Left lung (tissue), 10 donors: ENCODE measurements around the gene GRAP2. TPM values are rescaled to one million over a fixed set of nuclear protein-coding genes. Genes with fewer than 3 reads are reported as not detected.

Source experiments
- ATAC-seq: fragments of 200-7000 bp; cut with Tn5 transposase; one replicate; pipeline ENCODE4 v1.9.1; 2020; ENCODE audit warnings: moderate library complexity
- DNase-seq, 4 donors: peaks; one replicate each; pipeline ENCODE4 v3.0.0-alpha.2; 2013 to 2020
- H3K27ac ChIP-seq, 2 donors: fragments of 200-600 bp; sonication (generic) in 1 of 2; one replicate each; pipeline versions ENCODE4 v1.5.0 to v1.8.0; 2020 to 2021
- H3K27me3 ChIP-seq, 2 donors: fragments of 200-600 bp; sonication (generic) in 1 of 2; one replicate each; pipeline versions ENCODE4 v1.5.0 to v1.8.0; 2020 to 2021
- H3K36me3 ChIP-seq, 2 donors: fragments of 200-600 bp; sonication (generic) in 1 of 2; one replicate each; pipeline versions ENCODE4 v1.5.0 to v1.8.0; 2020 to 2021
- H3K4me1 ChIP-seq, 2 donors: fragments of 200-600 bp; one replicate each; pipeline ENCODE4 v1.8.0; 2021
- H3K4me3 ChIP-seq, 2 donors: fragments of 200-600 bp; sonication (generic) in 1 of 2; one replicate each; pipeline versions ENCODE4 v1.5.0 to v1.8.0; 2020 to 2021; ENCODE audit warnings: mild to moderate bottlenecking in 1 of 2
- H3K9me3 ChIP-seq, 2 donors: fragments of 200-600 bp; sonication (generic) in 1 of 2; one replicate each; pipeline versions ENCODE4 v1.5.0 to v1.8.0; 2020 to 2021
- intact Hi-C, 2 donors: fragments of 100-400 bp; cut with DNase I; formaldehyde crosslinking; loops; one replicate each; pipeline versions ENCODE4 v1.11.2 to v1.14.2; 2022
- polyA plus RNA-seq, 6 donors: library from polyadenylated mRNA; unstranded; fragments of 120-200 nt; gene quantifications; one replicate each; pipeline ENCODE4 v1.2.1, GENCODE V29; 2013; ENCODE audit not compliant: insufficient read length in 6 of 6
- total RNA-seq, 2 donors: library from RNA; stranded (reverse); fragmentation: NEBNext Ultra II Directional; extraction: Animal tissue kit (Norgen Biotek cat#: 25700); gene quantifications; one replicate each; pipeline ENCODE4 v1.2.1, GENCODE V29; 2021
- TF ChIP-seq, protein P1 (sequence below), 2 donors: fragments of 200-600 bp; sonication (generic) in 1 of 2; IDR thresholded peaks; one replicate each; pipeline versions ENCODE4 v1.5.0 to v1.8.0; 2021; ENCODE audit warnings: antibody characterized with exemption in 2 of 2
- donor health status: DM: no; HTN: yes; CAD: no.
- donor health status: DM: no; HTN: no; CAD: no.

GRAP2 gene
- total and polyA plus RNA-seq, 8 donors = 1.5 to 3.4 (median 2.1) TPM

DNA sequence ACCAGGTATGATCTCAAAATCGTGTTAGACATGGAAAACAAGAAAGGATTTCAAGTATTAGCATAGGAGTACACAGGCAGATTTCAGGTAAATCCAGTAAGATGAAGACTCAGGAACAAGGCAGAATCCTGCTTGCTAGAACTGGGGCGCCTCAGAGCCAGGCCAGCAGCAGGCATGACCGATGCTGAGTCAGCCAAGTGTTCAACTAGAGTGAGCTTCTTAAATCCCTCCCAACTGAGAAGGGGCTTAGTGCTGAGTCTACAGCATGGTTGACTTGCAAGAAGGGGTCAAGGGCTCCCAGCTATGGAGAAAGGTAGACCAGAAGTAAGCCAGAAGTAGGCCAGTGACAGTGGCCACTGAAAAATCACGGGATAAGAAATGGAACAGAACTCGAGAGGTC, 12.4 kb downstream of the GRAP2 start:
- TF ChIP-seq, protein P1, sequence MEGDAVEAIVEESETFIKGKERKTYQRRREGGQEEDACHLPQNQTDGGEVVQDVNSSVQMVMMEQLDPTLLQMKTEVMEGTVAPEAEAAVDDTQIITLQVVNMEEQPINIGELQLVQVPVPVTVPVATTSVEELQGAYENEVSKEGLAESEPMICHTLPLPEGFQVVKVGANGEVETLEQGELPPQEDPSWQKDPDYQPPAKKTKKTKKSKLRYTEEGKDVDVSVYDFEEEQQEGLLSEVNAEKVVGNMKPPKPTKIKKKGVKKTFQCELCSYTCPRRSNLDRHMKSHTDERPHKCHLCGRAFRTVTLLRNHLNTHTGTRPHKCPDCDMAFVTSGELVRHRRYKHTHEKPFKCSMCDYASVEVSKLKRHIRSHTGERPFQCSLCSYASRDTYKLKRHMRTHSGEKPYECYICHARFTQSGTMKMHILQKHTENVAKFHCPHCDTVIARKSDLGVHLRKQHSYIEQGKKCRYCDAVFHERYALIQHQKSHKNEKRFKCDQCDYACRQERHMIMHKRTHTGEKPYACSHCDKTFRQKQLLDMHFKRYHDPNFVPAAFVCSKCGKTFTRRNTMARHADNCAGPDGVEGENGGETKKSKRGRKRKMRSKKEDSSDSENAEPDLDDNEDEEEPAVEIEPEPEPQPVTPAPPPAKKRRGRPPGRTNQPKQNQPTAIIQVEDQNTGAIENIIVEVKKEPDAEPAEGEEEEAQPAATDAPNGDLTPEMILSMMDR (IDR thresholded peaks at IDR 0.05) = no peak
- H3K9me3 ChIP-seq = no peaks in the 10 kb centered on the region
- no peak for DNase-seq
- intact Hi-C loops = no loop called here
- no peak overlapping the region for H3K4me3 ChIP-seq
- H3K27ac ChIP-seq = no peak overlapping the region
- H3K36me3 ChIP-seq = no peaks in the 10 kb centered on the region
- peaks cover 5 to 15% of the 10 kb centered on the region in 2 donors for H3K4me1 ChIP-seq
- no peak for ATAC-seq
- H3K27me3 ChIP-seq = peaks cover 8 to 79% of the 10 kb centered on the region in 2 donors

DNA sequence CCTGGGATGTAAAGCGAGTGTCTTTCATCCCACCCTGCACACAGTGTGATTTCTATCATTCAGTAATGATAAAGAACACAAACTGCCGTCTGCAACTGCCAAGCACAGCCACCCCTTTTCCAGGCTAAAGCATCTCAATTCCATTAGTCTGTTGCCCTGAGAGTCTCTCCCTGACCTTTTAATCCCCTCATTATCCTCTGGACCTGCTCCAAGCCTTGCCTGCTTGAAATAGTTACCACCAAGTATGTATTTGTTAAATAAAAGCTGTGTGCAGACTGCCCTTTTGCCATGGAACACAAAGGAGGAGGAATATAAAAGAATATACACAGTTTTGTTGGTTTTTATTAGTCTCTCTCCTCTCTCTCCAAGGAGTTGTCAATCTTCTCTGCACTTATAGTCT, 13.0 kb downstream of the GRAP2 start:
- H3K9me3 ChIP-seq = no peaks in the 10 kb centered on the region
- H3K27me3 ChIP-seq = peaks cover 8 to 81% of the 10 kb centered on the region in 2 donors
- H3K36me3 ChIP-seq = no peaks in the 10 kb centered on the region
- intact Hi-C loops = no loop called here
- H3K4me3 ChIP-seq = no peak overlapping the region
- peaks cover 5 to 16% of the 10 kb centered on the region in 2 donors for H3K4me1 ChIP-seq
- no peak overlapping the region for H3K27ac ChIP-seq
- TF ChIP-seq, protein P1 (IDR thresholded peaks at IDR 0.05) = no peak
- DNase-seq = no peak
- ATAC-seq = no peak

DNA sequence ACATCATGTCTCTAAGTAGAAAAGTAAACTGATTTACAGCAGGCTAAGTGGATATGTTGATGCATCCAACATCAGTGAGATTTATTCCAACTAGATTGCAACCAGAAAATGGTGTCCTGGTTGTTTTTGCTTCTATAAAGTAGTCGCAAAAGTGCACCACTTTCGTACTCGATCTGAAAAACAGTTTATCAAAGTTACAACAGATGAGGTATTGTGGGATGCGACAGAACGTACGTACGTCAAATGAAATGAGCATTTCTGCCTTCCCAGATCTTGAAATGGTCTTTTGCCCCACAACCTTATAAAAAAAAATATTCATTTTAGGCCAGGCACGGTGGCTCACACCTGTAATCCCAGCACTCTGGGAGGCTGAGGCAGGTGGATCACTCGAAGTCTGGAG, 13.7 kb downstream of the GRAP2 start:
- Histone ChIP-seq H3K27me3 (peaks cover 13 to 82% of the 10 kb centered on the region in 2 donors), H3K27ac (no peak overlapping the region), H3K4me3 (no peak overlapping the region), H3K4me1 (peaks cover 5 to 16% of the 10 kb centered on the region in 2 donors), H3K9me3 (no peaks in the 10 kb centered on the region), H3K36me3 (no peaks in the 10 kb centered on the region)
- intact Hi-C loops = no loop called here
- TF ChIP-seq, protein P1 (IDR thresholded peaks at IDR 0.05) = no peak
- no peak for DNase-seq
- no peak for ATAC-seq

DNA sequence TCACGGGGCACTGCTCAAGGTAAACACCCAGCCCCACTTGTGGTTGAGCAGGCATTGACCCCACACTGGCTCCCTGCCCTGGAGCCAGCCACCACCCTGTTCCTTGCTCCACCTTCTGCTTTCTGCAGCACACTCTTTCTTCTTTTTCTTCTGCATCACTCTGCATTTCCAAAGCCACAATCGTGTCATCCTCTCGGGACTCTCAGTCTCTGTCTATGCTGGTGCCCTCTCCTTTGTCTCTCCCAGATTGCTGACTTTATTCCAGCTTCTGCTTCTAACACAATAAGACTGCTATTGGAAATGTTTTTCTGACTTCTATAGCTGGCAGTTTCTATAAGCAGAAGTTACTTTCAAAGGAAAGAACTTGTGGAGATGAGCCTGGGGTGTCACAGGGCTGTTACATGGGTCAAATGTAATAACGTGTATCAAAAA, 14.4 kb downstream of the GRAP2 start:
- intact Hi-C loops = no loop called here
- H3K27me3 ChIP-seq = peaks cover 15 to 82% of the 10 kb centered on the region in 2 donors
- TF ChIP-seq, protein P1 (IDR thresholded peaks at IDR 0.05) = no peak
- no peaks in the 10 kb centered on the region for H3K9me3 ChIP-seq
- peaks cover 5 to 16% of the 10 kb centered on the region in 2 donors for H3K4me1 ChIP-seq
- DNase-seq (no peak), ATAC-seq (no peak)
- H3K27ac ChIP-seq = no peak overlapping the region
- H3K36me3 ChIP-seq = no peaks in the 10 kb centered on the region
- H3K4me3 ChIP-seq = no peak overlapping the region

DNA sequence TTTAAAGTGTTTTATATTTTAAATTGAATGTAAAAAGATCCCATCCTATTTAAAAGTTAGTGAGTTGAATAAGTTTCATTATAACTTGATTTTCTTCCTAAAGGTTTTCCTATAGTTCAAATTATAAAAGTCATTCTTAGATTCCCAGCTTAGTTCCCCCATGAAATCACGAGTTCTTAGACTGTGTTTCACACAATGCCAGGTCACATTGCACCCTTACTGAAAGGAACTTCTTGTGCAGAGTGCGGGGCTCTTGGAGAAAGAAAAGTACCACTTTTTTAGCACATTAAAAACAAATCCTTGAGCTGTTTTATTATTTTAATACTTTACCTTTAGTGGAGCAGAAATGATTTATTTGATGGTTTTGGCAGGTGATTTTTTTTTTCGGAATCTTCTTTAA, 15.6 kb downstream of the GRAP2 start:
- H3K9me3 ChIP-seq = no peaks in the 10 kb centered on the region
- intact Hi-C loops = no loop called here
- no peak for ATAC-seq
- no peaks in the 10 kb centered on the region for H3K36me3 ChIP-seq
- H3K27me3 ChIP-seq = peaks cover 13 to 80% of the 10 kb centered on the region in 2 donors
- H3K27ac ChIP-seq = no peak overlapping the region
- DNase-seq = no peak
- TF ChIP-seq, protein P1 (IDR thresholded peaks at IDR 0.05) = no peak
- peaks cover 5 to 16% of the 10 kb centered on the region in 2 donors for H3K4me1 ChIP-seq
- H3K4me3 ChIP-seq = no peak overlapping the region
